H1 (cell line): Measurements from ENCODE around the gene PEX14.

Source experiments
- CTCF ChIP-seq, 3 experiments: IDR thresholded peaks; 1 replicate in 2 of 3; 2 replicates in 1 of 3; pipeline versions ENCODE4 v1.5.1 to v1.6.1; 2011; ENCODE audit warnings: low read length in 3 of 3, mild to moderate bottlenecking in 3 of 3, inconsistent platforms in 2 of 3, low read depth in 1 of 3, moderate library complexity in 1 of 3; ENCODE audit not compliant: insufficient read depth in 1 of 3; ENCODE audit errors: control extremely low read depth in 1 of 3
- EZH2 ChIP-seq: fragments of 200-600 bp; sonication (generic); IDR thresholded peaks from 2 replicates; pipeline ENCODE4 v1.7.1; 2012; ENCODE audit warnings: low read depth, mild to moderate bottlenecking, moderate library complexity, low read length, inconsistent platforms; ENCODE audit not compliant: severe bottlenecking
- KDM1A ChIP-seq: fragments of 200-600, 300-600 bp; sonication (generic); IDR thresholded peaks from 2 replicates; pipeline ENCODE4 v1.7.1; 2016; ENCODE audit warnings: mild to moderate bottlenecking, low read length, borderline replicate concordance
- POLR2AphosphoS5 ChIP-seq: IDR thresholded peaks from 2 replicates; pipeline ENCODE4 v1.6.1; 2011; ENCODE audit warnings: low read depth, low read length

GRCh38 chr1:10599194-10599861 lies 124.6 kb downstream of the PEX14 start:
- TF ChIP-seq KDM1A (no peak), CTCF (IDR thresholded peaks at IDR 0.05; ENCODE audit: control extremely low read depth in 1 of 3, insufficient read depth in 1 of 3, low read depth in 1 of 3, low read length in 3 of 3) (no peak), POLR2AphosphoS5 (no peak), EZH2 (no peak)
